Astrocyte (in vitro differentiated cells and primary cell): ENCODE data around the gene FRMD4A. TPM values are rescaled to one million over a fixed set of nuclear protein-coding genes. Genes with fewer than 3 reads are reported as not detected.

Experiments used
- DNase-seq: peaks from one replicate; pipeline ENCODE4 v3.0.0-alpha.2; 2010; ENCODE audit warnings: low read depth
- FAIRE-seq: peaks from 2 replicates; lab custom pipeline; 2011; peaks lifted over from hg19 to GRCh38; lab: Jason Lieb, UNC
- H2AFZ ChIP-seq: 2 replicates; pipeline ENCODE4 v1.6.0; 2012; ENCODE audit warnings: low read depth, low read length, inconsistent platforms
- H3K27ac ChIP-seq: 2 replicates; pipeline ENCODE4 v1.5.1; 2011; ENCODE audit warnings: low read depth, low read length, inconsistent platforms
- H3K27me3 ChIP-seq: 2 replicates; pipeline ENCODE4 v1.6.0; 2011; ENCODE audit warnings: low read length, inconsistent platforms; ENCODE audit not compliant: insufficient read depth
- H3K36me3 ChIP-seq: 2 replicates; pipeline ENCODE4 v1.5.1; 2011; ENCODE audit warnings: low read length, inconsistent platforms; ENCODE audit not compliant: insufficient read depth
- H3K4me1 ChIP-seq: 2 replicates; pipeline ENCODE4 v1.5.1; 2011; ENCODE audit warnings: low read length, inconsistent platforms; ENCODE audit not compliant: insufficient read depth
- H3K4me2 ChIP-seq: 2 replicates; pipeline ENCODE4 v1.6.0; 2012; ENCODE audit warnings: low read length, inconsistent platforms
- H3K4me3 ChIP-seq: 2 replicates; pipeline ENCODE4 v1.5.1; 2011; ENCODE audit warnings: low read depth, mild to moderate bottlenecking, low read length, inconsistent platforms; ENCODE audit not compliant: insufficient read depth
- H3K79me2 ChIP-seq: 2 replicates; pipeline ENCODE4 v1.6.0; 2012; ENCODE audit warnings: mild to moderate bottlenecking, low read length, inconsistent platforms; ENCODE audit not compliant: insufficient read depth
- H3K9ac ChIP-seq: 2 replicates; pipeline ENCODE4 v1.6.0; 2012; ENCODE audit warnings: mild to moderate bottlenecking, low read length, inconsistent platforms
- H3K9me3 ChIP-seq: 2 replicates; pipeline ENCODE4 v1.5.1; 2012; ENCODE audit warnings: low read depth, mild to moderate bottlenecking, low read length, inconsistent platforms; ENCODE audit not compliant: insufficient read depth
- H4K20me1 ChIP-seq: 2 replicates; pipeline ENCODE4 v1.6.0; 2012; ENCODE audit warnings: low read length, inconsistent platforms; ENCODE audit not compliant: insufficient read depth
- H3K27ac Mint-ChIP-seq: one replicate; pipeline ENCODE4 v1.8.0; 2021; ENCODE audit warnings: mild to moderate bottlenecking, mixed read lengths; ENCODE audit not compliant: unreplicated experiment
- H3K27me3 Mint-ChIP-seq: one replicate; pipeline ENCODE4 v1.8.0; 2021; ENCODE audit warnings: low read depth, mixed read lengths; ENCODE audit not compliant: unreplicated experiment
- H3K36me3 Mint-ChIP-seq: one replicate; pipeline ENCODE4 v1.8.0; 2021; ENCODE audit warnings: low read depth, mixed read lengths; ENCODE audit not compliant: unreplicated experiment
- H3K4me1 Mint-ChIP-seq: one replicate; pipeline ENCODE4 v1.8.0; 2021; ENCODE audit warnings: low read depth, mixed read lengths; ENCODE audit not compliant: unreplicated experiment
- H3K4me3 Mint-ChIP-seq: one replicate; pipeline ENCODE4 v1.8.0; 2021; ENCODE audit warnings: mild to moderate bottlenecking, moderate library complexity, mixed read lengths; ENCODE audit not compliant: unreplicated experiment
- H3K9me3 Mint-ChIP-seq: one replicate; pipeline ENCODE4 v1.8.0; 2021; ENCODE audit warnings: mild to moderate bottlenecking, mixed read lengths; ENCODE audit not compliant: unreplicated experiment
- EZH2 ChIP-seq: IDR thresholded peaks from 2 replicates; pipeline ENCODE4 v1.6.1; 2012; ENCODE audit warnings: mild to moderate bottlenecking, low read length, inconsistent platforms; ENCODE audit not compliant: insufficient read depth
- total RNA-seq: library from RNA; stranded (reverse); gene quantifications from 2 replicates; pipeline ENCODE4 v1.2.1, GENCODE V29; 2021
- TF ChIP-seq, protein P1 (sequence below): IDR thresholded peaks from 2 replicates; pipeline ENCODE4 v1.5.1; 2011; ENCODE audit warnings: low read depth, mild to moderate bottlenecking, inconsistent platforms, low read length, moderate library complexity; ENCODE audit not compliant: insufficient read depth

The FRMD4A gene
- total RNA-seq, 1 donor from 2014 or later: 82.5 TPM

DNA sequence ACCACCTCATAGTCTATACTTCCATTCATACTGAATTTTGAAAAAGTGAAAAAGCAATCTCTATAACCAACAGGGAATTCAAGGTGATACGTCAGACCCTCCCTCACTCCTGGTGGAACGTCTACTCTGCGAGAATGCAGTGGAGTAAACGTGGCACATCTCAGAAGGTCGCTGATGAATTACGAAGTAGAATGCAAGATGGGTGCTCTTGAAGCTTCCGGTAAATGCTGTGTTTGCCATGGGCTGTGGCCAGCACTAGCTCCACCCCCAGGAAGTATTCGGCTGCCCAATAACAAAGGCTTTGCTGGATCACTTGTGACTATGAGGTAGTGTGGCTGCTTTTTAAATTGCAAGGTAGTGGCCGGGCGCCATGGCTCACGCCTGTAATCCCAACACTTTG is 517.9 kb downstream of the FRMD4A start:
- H2AFZ ChIP-seq: no peak overlapping the region
- peaks cover 4% of the 10 kb centered on the region for H3K36me3 ChIP-seq
- H3K9me3 Mint-ChIP-seq: no peaks in the 10 kb centered on the region
- peaks cover 4% of the 10 kb centered on the region for H3K36me3 Mint-ChIP-seq
- H3K27ac Mint-ChIP-seq: no peak overlapping the region
- H3K79me2 ChIP-seq: peaks cover 53% of the 10 kb centered on the region
- no peak overlapping the region for H3K4me2 ChIP-seq
- DNase-seq (no peak), FAIRE-seq (no peak)
- H3K9ac ChIP-seq: no peak overlapping the region
- peaks cover 27% of the 10 kb centered on the region for H3K4me1 ChIP-seq
- peaks cover 32% of the 10 kb centered on the region for H3K4me1 Mint-ChIP-seq
- no peak overlapping the region for H3K4me3 ChIP-seq
- H3K4me3 Mint-ChIP-seq: no peak overlapping the region
- TF ChIP-seq, protein P1, sequence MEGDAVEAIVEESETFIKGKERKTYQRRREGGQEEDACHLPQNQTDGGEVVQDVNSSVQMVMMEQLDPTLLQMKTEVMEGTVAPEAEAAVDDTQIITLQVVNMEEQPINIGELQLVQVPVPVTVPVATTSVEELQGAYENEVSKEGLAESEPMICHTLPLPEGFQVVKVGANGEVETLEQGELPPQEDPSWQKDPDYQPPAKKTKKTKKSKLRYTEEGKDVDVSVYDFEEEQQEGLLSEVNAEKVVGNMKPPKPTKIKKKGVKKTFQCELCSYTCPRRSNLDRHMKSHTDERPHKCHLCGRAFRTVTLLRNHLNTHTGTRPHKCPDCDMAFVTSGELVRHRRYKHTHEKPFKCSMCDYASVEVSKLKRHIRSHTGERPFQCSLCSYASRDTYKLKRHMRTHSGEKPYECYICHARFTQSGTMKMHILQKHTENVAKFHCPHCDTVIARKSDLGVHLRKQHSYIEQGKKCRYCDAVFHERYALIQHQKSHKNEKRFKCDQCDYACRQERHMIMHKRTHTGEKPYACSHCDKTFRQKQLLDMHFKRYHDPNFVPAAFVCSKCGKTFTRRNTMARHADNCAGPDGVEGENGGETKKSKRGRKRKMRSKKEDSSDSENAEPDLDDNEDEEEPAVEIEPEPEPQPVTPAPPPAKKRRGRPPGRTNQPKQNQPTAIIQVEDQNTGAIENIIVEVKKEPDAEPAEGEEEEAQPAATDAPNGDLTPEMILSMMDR: no peak
- TF ChIP-seq EZH2: no peak
- no peak overlapping the region for H3K27ac ChIP-seq
- peaks cover 3% of the 10 kb centered on the region for H3K9me3 ChIP-seq
- no peaks in the 10 kb centered on the region for H3K27me3 ChIP-seq
- no peaks in the 10 kb centered on the region for H3K27me3 Mint-ChIP-seq
- H4K20me1 ChIP-seq: peaks cover 49% of the 10 kb centered on the region

DNA sequence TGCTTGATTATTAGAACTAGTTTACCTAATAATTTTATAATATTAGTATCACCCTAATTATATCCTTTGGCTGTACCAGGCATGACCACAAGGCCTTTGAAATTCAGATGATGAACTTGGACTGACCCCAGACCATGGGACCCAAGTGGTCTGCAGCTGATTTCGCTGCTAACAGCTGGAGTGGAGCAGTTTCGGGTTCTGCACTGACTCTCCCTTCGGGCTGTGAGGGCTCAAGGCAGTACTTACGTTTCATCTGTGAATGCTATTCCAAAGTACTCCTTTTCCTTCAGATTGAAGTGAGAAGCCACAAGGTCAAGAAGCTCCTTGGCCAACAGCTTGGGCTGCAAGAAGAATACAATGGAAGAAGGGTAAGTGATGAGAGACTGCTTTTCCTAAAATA is 520.2 kb downstream of the FRMD4A start:
- Mint-ChIP-seq H3K36me3 (peaks cover 2% of the 10 kb centered on the region), H3K4me3 (no peak overlapping the region), H3K9me3 (no peaks in the 10 kb centered on the region), H3K4me1 (peaks cover 28% of the 10 kb centered on the region), H3K27ac (no peak overlapping the region), H3K27me3 (no peaks in the 10 kb centered on the region)
- H3K27me3 ChIP-seq: no peaks in the 10 kb centered on the region
- TF ChIP-seq, protein P1: no peak
- TF ChIP-seq EZH2: no peak
- no peak for DNase-seq
- no peak overlapping the region for H3K4me2 ChIP-seq
- no peak overlapping the region for H3K9ac ChIP-seq
- peaks cover 40% of the 10 kb centered on the region for H4K20me1 ChIP-seq
- H3K4me1 ChIP-seq: peaks cover 20% of the 10 kb centered on the region
- H3K9me3 ChIP-seq: no peaks in the 10 kb centered on the region
- H2AFZ ChIP-seq: no peak overlapping the region
- no peak overlapping the region for H3K27ac ChIP-seq
- H3K36me3 ChIP-seq: peaks cover 4% of the 10 kb centered on the region
- H3K4me3 ChIP-seq: no peak overlapping the region
- FAIRE-seq: no peak
- peaks cover 44% of the 10 kb centered on the region for H3K79me2 ChIP-seq

DNA sequence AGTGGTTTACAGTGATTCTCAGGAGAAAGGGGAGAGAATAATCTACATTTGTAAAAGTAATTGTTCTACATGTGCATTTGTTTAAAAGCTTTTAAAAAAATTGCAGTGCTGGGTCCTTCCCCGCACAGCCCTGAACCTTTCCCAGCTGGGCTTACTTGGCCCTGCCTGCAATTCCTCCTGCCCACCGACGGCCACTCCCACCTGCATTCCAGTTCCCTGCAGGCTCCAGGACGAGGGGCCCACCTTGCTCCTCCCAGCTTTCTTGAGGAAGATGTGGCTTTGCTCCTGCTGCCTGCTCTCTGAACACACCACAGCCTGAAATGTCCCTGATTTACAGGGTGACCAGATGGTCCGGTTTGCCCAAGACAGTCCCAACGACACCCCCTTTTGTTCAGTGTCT is 521.3 kb downstream of the FRMD4A start:
- DNase-seq (peak; percentile 24), FAIRE-seq (no peak)
- H3K4me3 Mint-ChIP-seq: no peak overlapping the region

More for the DNA sequence above, 521.3 kb downstream of the FRMD4A start:
- H3K4me1 ChIP-seq: peaks cover 17% of the 10 kb centered on the region
- H3K9ac ChIP-seq: peak overlapping the region; percentile 13
- H3K27ac Mint-ChIP-seq: no peak overlapping the region
- H3K9me3 ChIP-seq: no peaks in the 10 kb centered on the region
- H3K4me3 ChIP-seq: no peak overlapping the region
- H3K9me3 Mint-ChIP-seq: no peaks in the 10 kb centered on the region
- H3K4me1 Mint-ChIP-seq: peaks cover 24% of the 10 kb centered on the region
- TF ChIP-seq EZH2: no peak
- TF ChIP-seq, protein P1: no peak
- H3K79me2 ChIP-seq: peaks cover 33% of the 10 kb centered on the region
- peak overlapping the region; percentile 52 for H3K4me2 ChIP-seq
- H3K27me3 Mint-ChIP-seq: no peaks in the 10 kb centered on the region
- peaks cover 29% of the 10 kb centered on the region for H4K20me1 ChIP-seq
- no peaks in the 10 kb centered on the region for H3K27me3 ChIP-seq
- no peaks in the 10 kb centered on the region for H3K36me3 Mint-ChIP-seq
- H2AFZ ChIP-seq: no peak overlapping the region
- H3K36me3 ChIP-seq: peaks cover 4% of the 10 kb centered on the region
- H3K27ac ChIP-seq: peak overlapping the region; percentile 27
